Measurements from ENCODE around the gene MTG2. TPM values are rescaled to one million over a fixed set of nuclear protein-coding genes. Genes with fewer than 3 reads are reported as not detected.

Gene MTG2
- total RNA-seq, 3 donors from 2014 or later, result 16.3 to 32.1 (median 25.6) TPM

DNA sequence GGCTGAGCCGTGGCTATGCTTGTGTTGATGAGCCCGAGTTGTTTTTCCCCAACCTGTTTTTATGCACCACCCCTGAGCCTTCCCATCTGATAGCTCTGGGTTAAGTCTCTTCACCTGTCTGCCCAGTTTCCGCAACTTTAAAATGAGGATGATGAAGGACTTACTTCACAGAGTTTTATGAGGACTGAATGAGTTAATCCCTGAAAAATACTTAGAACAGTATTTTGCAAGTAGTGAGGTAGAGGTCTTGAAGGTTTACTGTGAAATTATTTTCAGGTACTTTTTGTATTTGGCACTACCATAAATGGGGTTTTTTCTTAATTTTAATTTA is 3.2 kb downstream of the MTG2 start:
- Histone ChIP-seq H3K27ac (no peak overlapping the region), H3K36me3 (no peaks in the 10 kb centered on the region), H3K9me3 (no peaks in the 10 kb centered on the region), H3K4me3 (no peak overlapping the region), H3K27me3 (no peaks in the 10 kb centered on the region), H3K4me1 (peaks cover 0 to 7% of the 10 kb centered on the region in 2 donors)
- TF ChIP-seq, protein P1, sequence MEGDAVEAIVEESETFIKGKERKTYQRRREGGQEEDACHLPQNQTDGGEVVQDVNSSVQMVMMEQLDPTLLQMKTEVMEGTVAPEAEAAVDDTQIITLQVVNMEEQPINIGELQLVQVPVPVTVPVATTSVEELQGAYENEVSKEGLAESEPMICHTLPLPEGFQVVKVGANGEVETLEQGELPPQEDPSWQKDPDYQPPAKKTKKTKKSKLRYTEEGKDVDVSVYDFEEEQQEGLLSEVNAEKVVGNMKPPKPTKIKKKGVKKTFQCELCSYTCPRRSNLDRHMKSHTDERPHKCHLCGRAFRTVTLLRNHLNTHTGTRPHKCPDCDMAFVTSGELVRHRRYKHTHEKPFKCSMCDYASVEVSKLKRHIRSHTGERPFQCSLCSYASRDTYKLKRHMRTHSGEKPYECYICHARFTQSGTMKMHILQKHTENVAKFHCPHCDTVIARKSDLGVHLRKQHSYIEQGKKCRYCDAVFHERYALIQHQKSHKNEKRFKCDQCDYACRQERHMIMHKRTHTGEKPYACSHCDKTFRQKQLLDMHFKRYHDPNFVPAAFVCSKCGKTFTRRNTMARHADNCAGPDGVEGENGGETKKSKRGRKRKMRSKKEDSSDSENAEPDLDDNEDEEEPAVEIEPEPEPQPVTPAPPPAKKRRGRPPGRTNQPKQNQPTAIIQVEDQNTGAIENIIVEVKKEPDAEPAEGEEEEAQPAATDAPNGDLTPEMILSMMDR (IDR thresholded peaks at IDR 0.05), result no peak
- TF ChIP-seq POLR2A (IDR thresholded peaks at IDR 0.05) (no peak), POLR2AphosphoS5 (IDR thresholded peaks at IDR 0.05) (no peak)
- no peak for DNase-seq (ENCODE audit: low spot score in 2 of 2)
- intact Hi-C loops (cut with DNase I; ENCODE audit: low total_unique reads), result no loop called here

DNA sequence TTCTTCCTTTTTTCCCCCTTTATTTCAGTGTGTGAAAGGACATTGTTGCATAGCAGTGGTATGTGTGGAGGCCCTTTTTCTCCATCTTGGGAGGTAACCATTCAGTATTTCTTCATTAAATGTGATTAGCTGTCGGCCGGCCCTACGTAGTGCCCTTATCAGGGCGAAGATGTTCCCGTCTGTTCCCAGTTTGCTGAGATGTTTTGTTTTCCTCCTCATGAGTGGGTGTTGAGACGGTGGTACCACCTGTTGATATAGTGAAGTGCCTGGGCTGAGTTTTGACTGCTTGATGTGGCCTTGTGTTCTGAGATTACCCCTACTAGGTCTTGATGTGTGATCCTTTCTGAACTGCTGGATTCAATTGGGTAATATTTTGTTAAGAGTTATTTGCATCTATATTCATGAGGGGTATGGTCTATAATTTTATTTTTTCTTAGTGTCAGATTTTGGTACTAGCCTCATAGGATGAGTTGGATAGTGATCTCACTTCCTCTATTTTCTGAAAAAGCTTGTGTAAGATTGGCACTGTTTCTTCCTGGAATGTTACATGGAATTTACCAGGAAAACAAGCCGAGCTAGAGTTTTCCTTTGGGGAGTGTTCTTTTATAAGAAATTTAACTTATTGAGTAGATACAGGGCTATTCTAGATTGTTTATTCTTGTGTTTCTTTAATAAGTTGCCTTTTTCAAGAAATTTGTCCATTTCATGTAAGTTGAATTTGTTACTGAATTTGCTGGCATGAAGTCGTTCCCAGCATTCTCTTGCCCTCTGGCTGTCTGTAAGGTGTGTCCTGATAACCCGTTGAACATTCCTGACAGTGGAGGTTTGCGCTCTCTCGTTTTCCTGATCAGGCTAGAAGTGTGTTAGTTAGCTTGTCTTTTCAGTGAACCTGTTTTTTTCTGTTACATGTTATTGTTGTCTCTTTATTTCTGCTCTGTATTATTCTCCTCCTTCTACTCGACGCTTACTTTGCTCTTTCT is 4.3 kb downstream of the MTG2 start:
- Histone ChIP-seq H3K27ac (peak overlapping the region in 1 of 2 donors; percentile 5), H3K36me3 (no peaks in the 10 kb centered on the region), H3K4me1 (peaks cover 0 to 7% of the 10 kb centered on the region in 2 donors), H3K27me3 (no peaks in the 10 kb centered on the region), H3K9me3 (no peaks in the 10 kb centered on the region), H3K4me3 (no peak overlapping the region)
- DNase-seq (ENCODE audit: low spot score in 2 of 2), result no peak
- intact Hi-C loops (cut with DNase I; ENCODE audit: low total_unique reads), result no loop called here
- TF ChIP-seq POLR2AphosphoS5 (IDR thresholded peaks at IDR 0.05), result no peak
- TF ChIP-seq POLR2A (IDR thresholded peaks at IDR 0.05), result no peak
- TF ChIP-seq, protein P1 (IDR thresholded peaks at IDR 0.05), result no peak

DNA sequence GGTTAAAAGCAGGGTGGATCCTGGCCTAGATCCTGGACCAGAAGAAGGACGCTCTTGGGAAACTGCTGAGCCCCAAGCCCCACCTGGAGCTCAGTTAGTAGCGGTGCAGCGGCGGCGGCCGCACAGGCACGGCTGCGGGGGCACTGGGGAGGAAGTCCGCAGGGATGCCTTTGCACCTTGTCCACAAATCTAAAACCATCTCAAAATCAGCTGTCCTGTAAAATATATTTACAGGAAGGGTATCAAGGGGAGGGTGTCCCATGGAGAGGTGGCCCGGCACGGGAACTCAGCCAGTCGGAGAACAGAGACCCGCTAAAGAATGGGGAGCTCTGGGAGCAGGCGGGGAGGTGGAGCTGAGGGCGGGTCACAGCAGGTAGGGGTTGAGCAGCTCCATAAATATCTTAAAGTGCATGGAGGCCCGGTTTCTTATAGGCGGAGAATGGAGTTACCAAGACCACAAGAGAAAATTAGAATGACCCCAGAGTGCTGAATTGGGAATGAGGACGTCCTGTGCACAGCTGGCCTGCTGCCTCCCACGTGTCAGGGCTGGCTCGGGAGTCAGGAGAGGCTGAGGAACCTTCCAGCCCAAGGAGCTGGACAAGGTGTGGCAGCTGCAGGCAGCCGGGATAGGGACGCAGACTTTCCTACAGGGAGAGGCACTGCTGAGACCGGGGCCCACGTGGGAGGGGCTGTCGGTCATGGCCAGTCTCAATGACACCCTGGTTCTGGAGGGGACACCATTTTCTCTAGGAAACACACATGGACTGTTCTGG is 8.0 kb downstream of the MTG2 start:
- no peaks in the 10 kb centered on the region for H3K27me3 ChIP-seq
- H3K4me1 ChIP-seq, result no peaks in the 10 kb centered on the region
- no peaks in the 10 kb centered on the region for H3K36me3 ChIP-seq
- H3K27ac ChIP-seq, result no peak overlapping the region
- no peak for TF ChIP-seq POLR2A (IDR thresholded peaks at IDR 0.05)
- TF ChIP-seq, protein P1 (IDR thresholded peaks at IDR 0.05), result no peak
- TF ChIP-seq POLR2AphosphoS5 (IDR thresholded peaks at IDR 0.05), result no peak
- intact Hi-C loops (cut with DNase I; ENCODE audit: low total_unique reads), result loop anchor here (5.0 kb wide), 1 partner anchor 1006 kb away; no protein-coding TSS in a partner anchor
- no peaks in the 10 kb centered on the region for H3K9me3 ChIP-seq
- DNase-seq (ENCODE audit: low spot score in 2 of 2), result no peak
- no peak overlapping the region for H3K4me3 ChIP-seq

DNA sequence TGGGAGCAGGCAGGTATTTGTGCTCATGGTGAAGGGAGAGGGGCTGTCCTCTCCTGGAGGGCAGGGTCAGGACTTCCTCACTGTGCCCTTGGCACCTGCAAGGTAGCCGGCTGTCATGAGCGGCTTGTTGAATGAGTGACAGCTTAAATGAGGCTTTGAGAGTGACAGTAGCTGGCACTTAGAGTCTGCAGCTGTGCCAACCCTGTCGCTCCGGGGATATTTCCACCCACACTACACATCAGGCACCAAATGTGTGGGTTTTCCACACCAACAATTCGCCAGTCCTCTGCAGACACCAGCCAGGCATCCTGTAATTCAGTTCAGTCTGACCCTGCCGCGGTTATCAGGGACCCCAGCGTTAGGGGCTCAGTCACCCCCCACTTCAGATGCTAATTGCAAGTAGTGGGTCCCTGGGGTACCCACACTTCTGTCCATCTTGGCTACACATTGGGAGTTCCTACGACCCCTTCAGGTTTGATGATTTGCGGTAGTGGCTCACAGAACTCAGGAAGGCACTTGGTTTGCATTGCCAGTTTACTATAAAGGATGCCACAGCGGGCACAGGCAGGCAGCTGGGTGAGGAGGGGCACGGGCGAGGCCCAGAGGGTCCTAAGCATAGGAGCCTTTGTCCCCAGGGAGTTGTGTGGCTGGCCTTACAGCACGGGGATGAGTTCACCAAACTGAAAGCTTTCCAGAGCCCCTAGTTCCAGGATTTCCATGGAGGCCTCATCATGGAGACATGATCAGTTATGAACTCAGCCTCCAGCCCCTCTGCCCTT is 9.1 kb downstream of the MTG2 start:
- Histone ChIP-seq H3K4me1 (no peaks in the 10 kb centered on the region), H3K36me3 (no peaks in the 10 kb centered on the region), H3K27me3 (no peaks in the 10 kb centered on the region), H3K27ac (no peak overlapping the region), H3K4me3 (no peak overlapping the region), H3K9me3 (no peaks in the 10 kb centered on the region)
- TF ChIP-seq POLR2A (IDR thresholded peaks at IDR 0.05), result no peak
- TF ChIP-seq, protein P1 (IDR thresholded peaks at IDR 0.05), result no peak
- no peak for TF ChIP-seq POLR2AphosphoS5 (IDR thresholded peaks at IDR 0.05)
- intact Hi-C loops (cut with DNase I; ENCODE audit: low total_unique reads), result loop anchor here (5.0 kb wide), 1 partner anchor 1005 kb away; no protein-coding TSS in a partner anchor
- no peak for DNase-seq (ENCODE audit: low spot score in 2 of 2)
